ENCODE results near the gene TTLL1. TPM values are rescaled to one million over a fixed set of nuclear protein-coding genes. Genes with fewer than 3 reads are reported as not detected.

Gene TTLL1
- total RNA-seq, 4 donors from 2014 or later = 1.6 to 5.6 (median 4.1) TPM

DNA sequence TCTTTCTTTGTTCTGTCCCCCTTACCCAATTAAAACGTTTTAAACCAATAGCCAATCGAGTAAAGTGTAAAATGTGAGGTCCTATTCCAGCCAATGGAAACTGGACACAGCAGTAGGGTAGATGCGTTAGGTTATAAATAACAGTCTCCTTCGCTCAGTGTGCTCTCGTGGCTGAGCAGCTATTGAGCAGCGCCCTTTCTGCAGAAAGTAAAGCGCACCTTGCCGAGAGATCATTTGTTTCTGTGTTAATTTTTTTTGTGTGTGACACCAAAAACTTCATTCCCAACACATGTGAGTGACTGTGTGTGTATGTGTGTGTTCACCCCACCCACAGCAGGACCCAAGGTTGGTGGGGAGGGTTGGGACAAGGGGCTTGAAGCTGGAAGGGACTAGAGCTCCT, 7.2 kb upstream of the TTLL1 start:
- TF ChIP-seq, protein P1, sequence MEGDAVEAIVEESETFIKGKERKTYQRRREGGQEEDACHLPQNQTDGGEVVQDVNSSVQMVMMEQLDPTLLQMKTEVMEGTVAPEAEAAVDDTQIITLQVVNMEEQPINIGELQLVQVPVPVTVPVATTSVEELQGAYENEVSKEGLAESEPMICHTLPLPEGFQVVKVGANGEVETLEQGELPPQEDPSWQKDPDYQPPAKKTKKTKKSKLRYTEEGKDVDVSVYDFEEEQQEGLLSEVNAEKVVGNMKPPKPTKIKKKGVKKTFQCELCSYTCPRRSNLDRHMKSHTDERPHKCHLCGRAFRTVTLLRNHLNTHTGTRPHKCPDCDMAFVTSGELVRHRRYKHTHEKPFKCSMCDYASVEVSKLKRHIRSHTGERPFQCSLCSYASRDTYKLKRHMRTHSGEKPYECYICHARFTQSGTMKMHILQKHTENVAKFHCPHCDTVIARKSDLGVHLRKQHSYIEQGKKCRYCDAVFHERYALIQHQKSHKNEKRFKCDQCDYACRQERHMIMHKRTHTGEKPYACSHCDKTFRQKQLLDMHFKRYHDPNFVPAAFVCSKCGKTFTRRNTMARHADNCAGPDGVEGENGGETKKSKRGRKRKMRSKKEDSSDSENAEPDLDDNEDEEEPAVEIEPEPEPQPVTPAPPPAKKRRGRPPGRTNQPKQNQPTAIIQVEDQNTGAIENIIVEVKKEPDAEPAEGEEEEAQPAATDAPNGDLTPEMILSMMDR (IDR thresholded peaks at IDR 0.05; ENCODE audit: low read depth) = no peak

DNA sequence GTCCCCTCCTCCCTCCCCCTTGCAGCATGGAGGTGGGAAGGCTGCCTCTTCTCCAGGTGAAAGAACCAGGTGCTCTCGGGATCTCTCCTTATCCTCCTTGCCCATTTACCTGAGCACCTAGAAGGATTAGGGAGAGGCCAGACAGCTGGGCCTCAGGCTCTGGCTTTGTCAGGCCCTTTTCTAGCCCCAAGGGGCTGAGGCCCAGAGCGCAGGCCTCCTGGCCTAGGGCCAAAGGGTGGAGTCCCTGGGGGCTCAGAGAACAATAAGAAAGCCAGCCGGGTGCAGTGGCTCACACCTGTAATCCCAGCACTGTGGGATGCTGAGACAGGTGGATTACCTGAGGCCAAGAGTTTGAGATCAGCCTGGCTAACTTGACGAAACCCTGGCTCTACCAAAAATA, 5.4 kb upstream of the TTLL1 start:
- TF ChIP-seq, protein P1 (IDR thresholded peaks at IDR 0.05; ENCODE audit: low read depth) = no peak

DNA sequence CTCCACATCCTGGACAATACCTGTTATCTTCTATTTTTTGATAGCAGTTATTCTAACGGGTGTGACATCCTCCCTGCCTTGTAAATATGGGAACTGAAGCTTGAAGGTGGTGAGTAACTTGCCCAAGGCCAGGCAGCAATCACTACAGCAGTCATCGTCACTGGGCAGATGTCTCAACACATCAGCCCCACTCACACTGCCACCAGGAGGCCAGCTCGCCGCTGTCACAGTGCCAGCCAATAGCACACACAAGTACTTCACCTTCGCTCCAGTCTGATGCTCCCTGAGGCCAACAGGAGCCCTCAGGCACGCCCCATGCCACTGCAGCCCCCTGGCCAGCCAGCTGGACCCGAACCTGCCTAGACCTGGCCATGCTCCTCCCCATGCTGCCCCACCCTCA, 4.9 kb upstream of the TTLL1 start:
- TF ChIP-seq, protein P1 (IDR thresholded peaks at IDR 0.05; ENCODE audit: low read depth) = no peak

DNA sequence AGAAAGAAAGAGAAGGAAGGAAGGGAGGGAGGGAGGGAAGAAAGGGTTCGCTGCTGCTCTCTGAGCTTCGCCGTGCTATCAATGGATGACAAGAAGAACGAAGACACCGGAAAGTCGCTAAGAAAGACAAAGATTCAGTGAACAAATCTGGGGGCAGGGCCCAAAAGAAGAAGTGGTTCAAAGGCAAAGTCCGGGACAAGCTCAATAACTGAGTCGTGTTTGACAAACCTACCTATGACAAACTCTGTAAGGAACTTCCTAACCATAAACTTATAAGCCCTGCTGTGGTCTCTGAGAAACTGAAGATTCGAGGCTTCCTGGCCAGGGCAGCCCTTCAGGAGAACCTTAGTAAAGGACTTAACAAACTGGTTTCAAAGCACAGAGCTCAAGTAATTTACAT, 2.9 kb upstream of the TTLL1 start:
- TF ChIP-seq, protein P1 (IDR thresholded peaks at IDR 0.05; ENCODE audit: low read depth) = no peak

- TF ChIP-seq, protein P1 (IDR thresholded peaks at IDR 0.05; ENCODE audit: low read depth) = no peak
Measured at GRCh38 chr22:43090130-43090789, 1.1 kb upstream of the TTLL1 start.

DNA sequence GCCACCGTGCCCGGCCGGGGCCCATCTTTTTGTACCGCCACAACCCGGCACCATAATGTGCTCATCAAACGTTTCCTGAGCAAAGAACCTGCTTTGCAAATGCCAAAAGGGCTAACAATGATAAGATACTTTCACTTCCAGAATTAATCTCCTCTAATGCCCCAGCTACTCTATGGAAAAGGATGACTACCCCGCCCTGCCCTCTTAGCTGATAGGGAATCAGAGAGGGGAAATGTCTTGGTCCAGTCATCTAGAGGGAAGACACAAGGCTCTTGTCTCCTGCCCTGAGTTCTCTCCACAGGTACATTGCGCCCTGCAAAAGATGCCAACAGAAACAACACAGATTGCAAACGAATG, 586 bp downstream of the TTLL1 start:
- TF ChIP-seq, protein P1 (IDR thresholded peaks at IDR 0.05; ENCODE audit: low read depth) = no peak

DNA sequence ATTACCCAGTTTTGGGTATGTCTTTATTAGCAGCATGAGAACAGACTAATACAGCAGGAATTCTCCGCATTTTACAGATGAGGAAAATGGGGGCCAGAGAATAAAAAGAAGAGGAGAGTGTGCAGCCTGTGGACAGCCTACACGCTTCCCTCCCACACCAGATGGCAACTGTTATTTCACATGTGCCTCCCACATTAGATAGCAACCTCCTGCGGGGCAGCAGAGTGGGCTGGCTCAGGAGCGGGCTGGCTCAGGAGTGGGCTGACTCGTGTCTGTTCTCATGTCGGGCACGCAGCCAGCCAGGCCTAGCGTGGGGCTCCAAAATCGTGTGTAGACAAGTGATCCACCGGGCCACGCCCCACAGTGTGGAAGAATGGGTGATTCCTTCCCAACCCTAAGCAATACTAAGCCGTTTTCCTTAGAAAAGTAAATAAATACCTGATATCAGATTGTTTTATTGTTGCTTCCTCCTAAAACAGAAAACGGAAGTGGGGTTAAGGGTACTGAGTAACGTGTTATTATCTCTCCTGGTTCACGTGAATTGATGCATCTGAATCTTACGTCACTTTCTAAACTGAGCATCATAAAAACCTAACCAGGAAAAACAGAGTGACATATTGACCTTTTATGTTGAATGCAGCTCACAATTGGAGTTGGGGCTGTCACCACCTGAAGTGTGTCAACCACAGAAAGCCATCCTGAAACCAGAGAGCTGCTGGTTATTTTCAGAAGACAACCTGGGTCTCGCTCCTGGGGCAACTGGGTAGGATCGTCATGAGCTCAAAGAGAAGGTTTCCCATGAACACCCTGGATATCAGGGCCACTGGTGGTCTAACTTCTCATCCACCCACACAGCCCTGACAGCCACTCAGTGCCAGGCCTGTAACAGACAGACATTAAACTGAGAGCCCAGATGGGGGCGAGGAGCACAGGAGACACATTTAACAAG, 3.3 kb downstream of the TTLL1 start:
- TF ChIP-seq, protein P1 (IDR thresholded peaks at IDR 0.05; ENCODE audit: low read depth) = no peak
